A549 (cell line): ENCODE data around the gene APRT. TPM values are rescaled to one million over a fixed set of nuclear protein-coding genes. Genes with fewer than 3 reads are reported as not detected.

Source experiments
- ATAC-seq, 2 experiments: fragments of 200-7000 bp in 1 of 2; fragments of >200 bp in 1 of 2; cut with Nextera tagmentation in 1 of 2; cut with Tn5 transposase in 1 of 2; 3 replicates each; pipeline versions ENCODE4 v1.8.0 to v1.9.1; 2018 to 2020; ENCODE audit warnings: mild to moderate bottlenecking in 1 of 2, moderate library complexity in 1 of 2
- CTCF ChIA-PET: fragments of 300-600 bp; sonication (Branson Sonifier 250); formaldehyde crosslinking; extraction: SDS; loops from one replicate; lab custom pipeline; 2021; ENCODE audit warnings: antibody characterized with exemption, inconsistent platforms; lab: Yijun Ruan, JAX
- POLR2A ChIA-PET: fragments of 350-600 bp; formaldehyde crosslinking; extraction: SDS; loops from one replicate; lab custom pipeline; 2021; ENCODE audit warnings: antibody characterized with exemption, inconsistent platforms; lab: Yijun Ruan, JAX
- DNase-seq, 2 experiments: peaks; one replicate each; pipeline versions ENCODE4 v3.0.0 to v3.0.0-alpha.2; 2011 to 2016; ENCODE audit warnings: low read depth in 1 of 2, low spot score in 1 of 2
- FAIRE-seq: peaks from 2 replicates; lab custom pipeline; 2011; peaks lifted over from hg19 to GRCh38; lab: Jason Lieb, UNC
- H3K27ac ChIP-seq, 2 experiments: fragments of >200 bp; sonication (Bioruptor Twin); formaldehyde crosslinking; 3 replicates each; pipeline ENCODE4 v1.5.1; 2016 to 2017
- H3K4me1 ChIP-seq: fragments of >200 bp; sonication (Bioruptor Twin); formaldehyde crosslinking; 3 replicates; pipeline ENCODE4 v1.6.1; 2016
- H3K4me2 ChIP-seq: fragments of >200 bp; sonication (Bioruptor Twin); formaldehyde crosslinking; 3 replicates; pipeline ENCODE4 v1.6.1; 2016
- H3K4me3 ChIP-seq: fragments of >200 bp; sonication (Bioruptor Twin); formaldehyde crosslinking; 3 replicates; pipeline ENCODE4 v1.5.1; 2016
- H3K9me3 ChIP-seq: fragments of >200 bp; sonication (Bioruptor Twin); formaldehyde crosslinking; 3 replicates; pipeline ENCODE4 v1.6.1; 2016
- BHLHE40 ChIP-seq: IDR thresholded peaks from 2 replicates; pipeline ENCODE4 v1.6.1; 2012; ENCODE audit warnings: low read depth, low read length, inconsistent platforms
- CBX2 ChIP-seq: fragments of 200-600 bp; sonication (generic); IDR thresholded peaks from 2 replicates; pipeline ENCODE4 v1.6.1; 2016; ENCODE audit warnings: low read depth, mild to moderate bottlenecking, borderline replicate concordance
- CHD2 ChIP-seq: fragments of 150-350 bp; IDR thresholded peaks from 2 replicates; pipeline ENCODE4 v1.6.1; 2014; ENCODE audit warnings: low read length; ENCODE audit not compliant: partially characterized antibody
- EHF ChIP-seq: fragments of 250-450 bp; sonication (Bioruptor Pico); IDR thresholded peaks from 2 replicates; pipeline ENCODE4 v1.5.0; 2020; ENCODE audit warnings: mild to moderate bottlenecking
- ESRRA ChIP-seq: fragments of 150-350 bp; IDR thresholded peaks from 2 replicates; pipeline ENCODE4 v1.6.1; 2014; ENCODE audit warnings: mild to moderate bottlenecking, low read length, borderline replicate concordance
- FOXS1 ChIP-seq: fragments of 250-450 bp; sonication (Bioruptor Pico); IDR thresholded peaks from 2 replicates; pipeline ENCODE4 v1.5.0; 2020; ENCODE audit warnings: mild to moderate bottlenecking, moderate library complexity
- GATA3 ChIP-seq: IDR thresholded peaks from 2 replicates; pipeline ENCODE4 v1.6.1; 2012; ENCODE audit warnings: borderline replicate concordance
- HDAC2 ChIP-seq: fragments of 200-600 bp; sonication (generic); IDR thresholded peaks from 2 replicates; pipeline ENCODE4 v1.6.1; 2016
- HEYL ChIP-seq: fragments of 250-450 bp; sonication (Bioruptor Pico); IDR thresholded peaks from 2 replicates; pipeline ENCODE4 v1.8.0; 2021; ENCODE audit warnings: mild to moderate bottlenecking, moderate library complexity
- JUN ChIP-seq, 2 experiments: fragments of >200 bp; sonication (Bioruptor Twin); formaldehyde crosslinking; IDR thresholded peaks; 2 replicates in 1 of 2; 3 replicates in 1 of 2; pipeline ENCODE4 v1.6.1; 2016 to 2017
- MAZ ChIP-seq: fragments of 150-350 bp; IDR thresholded peaks from 2 replicates; pipeline ENCODE4 v1.6.1; 2014; ENCODE audit warnings: antibody characterized with exemption, low read depth, low read length, borderline replicate concordance
- NPAS2 ChIP-seq: fragments of 250-450 bp; sonication (Bioruptor Pico); IDR thresholded peaks from 2 replicates; pipeline ENCODE4 v1.8.0; 2022; ENCODE audit warnings: mild to moderate bottlenecking, moderate library complexity, borderline replicate concordance
- RAD21 ChIP-seq, 2 experiments: fragments of >200 bp in 1 of 2; sonication (Bioruptor Twin) in 1 of 2; formaldehyde crosslinking in 1 of 2; IDR thresholded peaks in 1 of 2; conservative IDR thresholded peaks in 1 of 2; 2 replicates in 1 of 2; 3 replicates in 1 of 2; pipeline ENCODE4 v1.6.1; 2012 to 2018; ENCODE audit warnings: inconsistent platforms in 1 of 2
- RCOR1 ChIP-seq: fragments of 150-350 bp; IDR thresholded peaks from 2 replicates; pipeline ENCODE4 v1.6.1; 2014; ENCODE audit warnings: antibody characterized with exemption, low read length, low read depth
- SREBF2 ChIP-seq: fragments of 450-650 bp; IDR thresholded peaks from 2 replicates; pipeline ENCODE4 v1.6.1; 2014; ENCODE audit warnings: mild to moderate bottlenecking, moderate library complexity
- TFCP2L1 ChIP-seq: fragments of 250-450 bp; sonication (Bioruptor Pico); IDR thresholded peaks from 2 replicates; pipeline ENCODE4 v1.5.0; 2021; ENCODE audit warnings: mild to moderate bottlenecking
- ZC3H11A ChIP-seq: fragments of 450-650 bp; IDR thresholded peaks from 2 replicates; pipeline ENCODE4 v1.6.1; 2014; ENCODE audit warnings: antibody characterized with exemption, mild to moderate bottlenecking
- ZSCAN20 ChIP-seq: fragments of 250-450 bp; sonication (Bioruptor Pico); IDR thresholded peaks from 2 replicates; pipeline ENCODE4 v1.8.0; 2022; ENCODE audit warnings: mild to moderate bottlenecking, moderate library complexity
- WGBS: methylation state at CpG from one replicate; pipeline ENCODE4 v1.1.6; 2017; ENCODE audit errors: missing lambda C conversion rate; 5-methylcytosine and 5-hydroxymethylcytosine counted together
- polyA plus RNA-seq, 4 experiments: library from polyadenylated mRNA; depleted of rRNA in 3 of 4; stranded (reverse); fragments of >200 nt; fragmentation: RNase III in 1 of 4; extraction: RNeasy Plus Mini Kit Qiagen cat#74134 plus additional on column Dnase treatment in 1 of 4; gene quantifications; 2 replicates in 3 of 4; 3 replicates in 1 of 4; pipeline ENCODE4 v1.2.3, GENCODE V29; 2011 to 2017
- TF ChIP-seq, protein P1 (sequence below): fragments of 250-450 bp; sonication (Bioruptor Pico); IDR thresholded peaks from 2 replicates; pipeline ENCODE4 v1.5.0; 2020; ENCODE audit warnings: low read depth, mild to moderate bottlenecking, moderate library complexity
- TF ChIP-seq, protein P2 (sequence below): fragments of >200 bp; sonication (Bioruptor Twin); formaldehyde crosslinking; IDR thresholded peaks from 3 replicates; pipeline ENCODE4 v1.5.1; 2016
- TF ChIP-seq, protein P3 (sequence below): fragments of 150-350 bp; IDR thresholded peaks from 2 replicates; pipeline ENCODE4 v1.6.1; 2014; ENCODE audit warnings: low read depth, mild to moderate bottlenecking, low read length
- TF ChIP-seq, protein P4 (sequence below): IDR thresholded peaks from 2 replicates; pipeline ENCODE4 v1.6.1; 2012

The APRT gene
- polyA plus RNA-seq, 2 of the 4 experiments (the other 2 are of a cell fraction), result 115 to 258 TPM

DNA sequence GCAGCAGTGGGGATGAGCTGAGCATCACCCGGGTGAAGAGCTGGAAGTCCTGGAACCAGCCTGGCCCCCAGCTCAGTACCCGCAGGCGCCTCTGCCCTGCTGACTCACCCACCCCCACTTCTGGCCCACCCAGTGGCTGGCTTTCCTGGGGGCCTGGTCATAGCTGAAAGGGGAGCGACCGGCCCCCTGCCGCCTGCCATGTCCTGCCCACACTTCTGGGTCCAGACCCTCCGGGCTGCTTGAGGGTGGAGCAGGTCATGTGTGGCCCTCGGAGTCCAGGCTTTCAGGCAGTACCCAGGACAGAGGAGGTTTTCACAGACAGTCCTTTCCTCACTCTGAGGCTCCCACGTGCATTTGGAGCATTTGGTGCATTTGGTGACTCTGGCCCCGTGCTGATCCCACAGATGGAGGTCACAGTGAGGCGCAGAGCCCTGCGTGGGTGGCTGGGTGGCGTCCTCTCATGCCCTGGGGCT lies 19.6 kb downstream of the APRT start (continued):
- TF ChIP-seq ZSCAN20 (no peak), CHD2 (no peak), EHF (no peak), TFCP2L1 (CRISPR knock-in tag) (no peak), NPAS2 (CRISPR knock-in tag) (no peak), FOXS1 (CRISPR knock-in tag) (no peak), ZC3H11A (no peak), HEYL (CRISPR knock-in tag) (no peak)
- TF ChIP-seq, protein P1, sequence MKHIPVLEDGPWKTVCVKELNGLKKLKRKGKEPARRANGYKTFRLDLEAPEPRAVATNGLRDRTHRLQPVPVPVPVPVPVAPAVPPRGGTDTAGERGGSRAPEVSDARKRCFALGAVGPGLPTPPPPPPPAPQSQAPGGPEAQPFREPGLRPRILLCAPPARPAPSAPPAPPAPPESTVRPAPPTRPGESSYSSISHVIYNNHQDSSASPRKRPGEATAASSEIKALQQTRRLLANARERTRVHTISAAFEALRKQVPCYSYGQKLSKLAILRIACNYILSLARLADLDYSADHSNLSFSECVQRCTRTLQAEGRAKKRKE, result no peak
- TF ChIP-seq, protein P2, sequence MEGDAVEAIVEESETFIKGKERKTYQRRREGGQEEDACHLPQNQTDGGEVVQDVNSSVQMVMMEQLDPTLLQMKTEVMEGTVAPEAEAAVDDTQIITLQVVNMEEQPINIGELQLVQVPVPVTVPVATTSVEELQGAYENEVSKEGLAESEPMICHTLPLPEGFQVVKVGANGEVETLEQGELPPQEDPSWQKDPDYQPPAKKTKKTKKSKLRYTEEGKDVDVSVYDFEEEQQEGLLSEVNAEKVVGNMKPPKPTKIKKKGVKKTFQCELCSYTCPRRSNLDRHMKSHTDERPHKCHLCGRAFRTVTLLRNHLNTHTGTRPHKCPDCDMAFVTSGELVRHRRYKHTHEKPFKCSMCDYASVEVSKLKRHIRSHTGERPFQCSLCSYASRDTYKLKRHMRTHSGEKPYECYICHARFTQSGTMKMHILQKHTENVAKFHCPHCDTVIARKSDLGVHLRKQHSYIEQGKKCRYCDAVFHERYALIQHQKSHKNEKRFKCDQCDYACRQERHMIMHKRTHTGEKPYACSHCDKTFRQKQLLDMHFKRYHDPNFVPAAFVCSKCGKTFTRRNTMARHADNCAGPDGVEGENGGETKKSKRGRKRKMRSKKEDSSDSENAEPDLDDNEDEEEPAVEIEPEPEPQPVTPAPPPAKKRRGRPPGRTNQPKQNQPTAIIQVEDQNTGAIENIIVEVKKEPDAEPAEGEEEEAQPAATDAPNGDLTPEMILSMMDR, result no peak
- TF ChIP-seq, protein P3, sequence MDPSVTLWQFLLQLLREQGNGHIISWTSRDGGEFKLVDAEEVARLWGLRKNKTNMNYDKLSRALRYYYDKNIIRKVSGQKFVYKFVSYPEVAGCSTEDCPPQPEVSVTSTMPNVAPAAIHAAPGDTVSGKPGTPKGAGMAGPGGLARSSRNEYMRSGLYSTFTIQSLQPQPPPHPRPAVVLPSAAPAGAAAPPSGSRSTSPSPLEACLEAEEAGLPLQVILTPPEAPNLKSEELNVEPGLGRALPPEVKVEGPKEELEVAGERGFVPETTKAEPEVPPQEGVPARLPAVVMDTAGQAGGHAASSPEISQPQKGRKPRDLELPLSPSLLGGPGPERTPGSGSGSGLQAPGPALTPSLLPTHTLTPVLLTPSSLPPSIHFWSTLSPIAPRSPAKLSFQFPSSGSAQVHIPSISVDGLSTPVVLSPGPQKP, result no peak
- TF ChIP-seq, protein P4, sequence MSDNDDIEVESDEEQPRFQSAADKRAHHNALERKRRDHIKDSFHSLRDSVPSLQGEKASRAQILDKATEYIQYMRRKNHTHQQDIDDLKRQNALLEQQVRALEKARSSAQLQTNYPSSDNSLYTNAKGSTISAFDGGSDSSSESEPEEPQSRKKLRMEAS, result no peak

DNA sequence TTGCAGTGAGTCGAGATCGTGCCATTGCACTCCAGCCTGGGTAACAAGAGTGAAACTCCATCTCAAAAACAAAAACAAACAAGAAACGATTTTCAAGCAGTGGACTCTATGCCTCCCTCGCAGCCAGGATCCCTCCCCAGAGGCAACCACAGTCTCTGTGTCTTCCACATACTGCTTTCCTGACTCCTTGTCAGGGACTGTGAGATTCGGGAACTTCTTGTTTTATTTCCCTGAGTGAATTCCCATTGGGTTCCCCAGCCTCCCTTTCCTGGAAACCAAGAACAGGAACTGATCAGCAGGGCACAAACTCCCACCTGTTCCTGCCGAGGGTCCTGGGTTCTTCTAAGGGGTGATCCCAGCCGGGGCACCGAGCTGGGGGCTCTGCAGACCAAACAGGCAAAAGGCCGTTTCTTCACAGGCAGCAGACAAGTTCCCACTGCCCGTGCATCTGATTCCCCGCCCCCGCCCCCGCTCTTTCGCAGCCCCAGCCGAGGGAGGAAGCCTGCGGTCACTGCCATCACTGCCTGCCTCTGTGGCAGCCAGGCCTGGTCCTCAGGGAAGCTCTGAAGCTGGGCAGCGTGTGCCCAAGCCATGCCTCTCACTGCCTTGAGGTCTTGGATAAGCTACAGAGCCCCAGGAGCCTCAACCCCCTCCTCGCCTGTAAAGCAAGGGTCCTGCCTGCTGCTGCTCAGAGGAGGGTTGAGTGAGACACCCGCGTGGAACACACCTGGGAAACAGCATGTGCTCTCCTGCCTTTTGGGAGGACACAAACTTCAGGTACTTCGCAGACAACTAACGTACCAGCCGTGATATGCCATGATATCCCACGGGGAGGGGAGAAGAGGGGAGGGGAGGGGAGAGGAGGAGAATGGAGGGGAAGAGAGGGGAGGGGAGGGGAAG lies 21.2 kb downstream of the APRT start:
- CTCF ChIA-PET, result interaction anchor here (1.1 kb wide), 1 partner anchor 10 kb away, joined by 3 read pairs; no protein-coding TSS in a partner anchor
- H3K9me3 ChIP-seq, result no peaks in the 10 kb centered on the region
- FAIRE-seq (no peak), ATAC-seq (no peak), DNase-seq (no peak)
- TF ChIP-seq BHLHE40 (no peak), SREBF2 (no peak), MAZ (no peak), CBX2 (no peak), JUN (IDR thresholded peaks at IDR 0.05) (no peak), HDAC2 (no peak), ESRRA (no peak), GATA3 (no peak), RCOR1 (no peak), RAD21 (conservative IDR thresholded peaks at IDR 0.05 in 1 of 2, IDR thresholded peaks at IDR 0.05 in 1 of 2) (no peak)
- TF ChIP-seq, protein P3, result no peak
- TF ChIP-seq, protein P2, result no peak
- H3K4me1 ChIP-seq, result 0 out of 3 replicates have a peak, but pooled peaks cover 3% of the 10 kb centered on the region
- POLR2A ChIA-PET, result no interaction called here
- no peak overlapping the region for H3K4me3 ChIP-seq
- no peak overlapping the region for H3K4me2 ChIP-seq
- no peak overlapping the region for H3K27ac ChIP-seq
- 67% methylated on average over 23 of the region's 24 CpGs for WGBS
